HG03108 (cell line): ENCODE results near the gene CYP2C9.

Experiments used
- ATAC-seq: cut with Tn5 transposase; IDR thresholded peaks from one replicate; pipeline ENCODE4 v1.9.1; 2021; ENCODE audit warnings: moderate library complexity; ENCODE audit not compliant: unreplicated experiment

The CYP2C9 gene

DNA sequence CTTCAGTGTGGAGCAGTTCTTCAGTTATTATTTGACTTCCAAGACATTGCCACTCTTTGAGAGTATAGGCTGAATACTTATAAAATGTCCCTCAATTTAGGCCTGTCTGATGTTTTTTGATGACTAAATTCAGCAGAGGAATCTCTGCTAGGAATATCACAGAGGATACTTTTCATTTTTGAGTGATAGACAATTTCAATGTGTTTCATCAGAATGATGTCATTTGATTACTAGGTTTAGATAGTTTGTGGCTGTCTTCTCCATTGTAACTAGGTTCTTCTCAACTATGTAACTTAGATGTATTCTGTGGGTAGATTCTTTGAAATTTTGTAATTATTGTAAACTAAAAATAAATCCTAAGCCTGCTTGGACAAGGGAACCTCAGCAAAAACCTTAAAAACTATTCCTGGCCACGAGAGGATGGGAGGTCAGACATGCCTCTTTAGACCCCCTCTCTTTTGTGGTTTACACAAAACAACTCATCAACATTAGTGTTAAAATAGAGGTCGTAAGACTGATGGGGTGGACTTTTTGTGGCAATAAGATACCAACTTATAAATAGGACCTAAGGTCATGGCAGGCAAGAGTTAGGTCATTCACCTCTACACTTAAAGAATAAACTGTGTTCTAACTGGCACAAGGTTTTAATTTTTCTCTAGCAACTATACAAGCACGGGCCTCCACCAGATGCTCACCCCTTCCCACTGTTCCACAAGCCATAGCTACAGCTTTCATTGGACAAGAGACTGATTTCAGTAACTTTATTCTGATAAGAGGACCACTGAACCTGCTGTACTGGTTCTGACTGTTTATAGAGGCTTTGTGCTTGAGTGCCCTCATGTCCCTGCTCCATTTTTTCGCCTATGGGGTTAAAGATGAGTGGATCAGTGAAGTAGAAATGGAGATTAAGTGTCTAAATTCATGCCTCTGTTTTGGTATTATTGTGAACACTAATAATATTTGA, 97.2 kb downstream of the CYP2C9 start:
- no peak for ATAC-seq

DNA sequence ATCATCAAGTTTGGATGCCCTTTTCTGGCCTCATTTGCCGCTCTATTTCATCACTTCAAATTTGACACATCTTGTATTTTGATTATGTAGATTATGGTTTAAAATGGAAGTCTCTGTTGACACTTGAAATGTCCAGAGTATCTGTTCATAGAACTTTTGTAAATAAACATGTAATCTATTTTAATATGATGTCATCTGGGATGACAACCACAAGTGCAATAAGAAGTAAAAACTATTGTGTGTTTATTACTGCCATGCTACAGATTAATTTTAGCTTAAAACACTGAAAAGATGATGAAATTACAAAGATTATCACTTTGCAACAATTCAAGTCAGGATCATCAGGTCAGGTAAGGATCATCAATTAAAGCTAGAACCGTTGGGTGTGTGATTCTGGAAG, 100.8 kb downstream of the CYP2C9 start:
- ATAC-seq = no peak
